Jurkat, Clone E6-1 (cell line): ENCODE results near the gene ANKRD44.

Experiments used
- DNase-seq: peaks from one replicate; pipeline ENCODE4 v3.0.0-alpha.2; 2011; ENCODE audit warnings: low read depth, low spot score
- H3K4me3 ChIP-seq: 2 replicates; pipeline ENCODE4 v1.5.1; 2011; ENCODE audit warnings: mild to moderate bottlenecking, low read length, control low read depth, moderate library complexity

The ANKRD44 gene

GRCh38 chr2:197140045-197140444, 170.5 kb downstream of the ANKRD44 start:
- H3K4me3 ChIP-seq = no peak overlapping the region
- DNase-seq = no peak

DNA sequence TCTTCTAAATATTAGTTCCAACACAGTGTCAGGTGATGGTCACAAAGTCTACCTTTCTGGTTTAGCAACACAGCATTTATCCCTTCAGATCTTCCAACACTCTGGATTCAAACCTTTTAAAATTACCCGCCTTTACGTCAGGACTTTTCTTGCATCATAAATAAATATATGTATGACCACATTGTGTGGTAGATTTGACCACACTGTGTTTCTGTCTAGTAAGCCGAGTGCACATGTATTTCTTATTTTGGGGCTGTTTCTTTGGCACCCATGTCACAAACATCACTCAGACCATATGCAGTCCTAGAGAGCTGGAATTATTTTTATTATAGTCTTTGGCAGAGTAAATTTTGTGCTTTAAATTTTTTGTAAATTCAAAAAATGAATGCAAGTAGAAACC, 172.1 kb downstream of the ANKRD44 start:
- no peak overlapping the region for H3K4me3 ChIP-seq
- DNase-seq = no peak

DNA sequence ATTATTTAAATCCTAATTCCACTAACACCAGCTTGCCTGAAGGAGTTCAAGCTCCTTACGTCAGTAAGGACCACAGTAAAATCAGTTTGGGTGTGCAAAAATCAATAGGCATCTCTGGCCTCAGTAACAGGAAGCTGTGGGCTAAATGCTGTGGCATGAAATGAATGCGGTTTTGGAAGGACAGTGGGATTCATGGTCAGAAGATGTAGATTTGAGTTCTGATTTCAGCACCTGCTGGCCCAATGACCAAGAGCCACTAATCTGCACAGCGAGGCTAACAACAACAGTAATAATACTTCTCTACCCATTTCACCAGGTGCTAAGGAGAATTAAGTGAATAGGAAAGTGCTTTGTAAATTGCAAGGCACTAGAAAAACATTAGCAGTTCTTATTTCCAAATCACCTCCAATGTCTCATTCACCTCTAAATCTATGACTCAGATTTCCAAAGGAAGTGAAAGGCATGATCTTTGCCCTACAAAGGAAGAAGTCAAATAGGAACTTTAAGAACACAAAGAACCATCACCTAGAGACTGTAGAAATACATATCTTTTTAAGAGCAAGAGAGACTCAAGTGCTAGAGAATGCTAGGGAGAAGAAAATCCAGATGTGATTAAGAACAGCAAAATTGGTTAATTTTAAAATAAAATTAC, 172.6 kb downstream of the ANKRD44 start:
- H3K4me3 ChIP-seq = no peak overlapping the region
- DNase-seq = no peak

- H3K4me3 ChIP-seq = no peak overlapping the region
- DNase-seq = no peak
Measured at GRCh38 chr2:197137231-197137630, 173.3 kb downstream of the ANKRD44 start.

GRCh38 chr2:197136452-197136851, 174.1 kb downstream of the ANKRD44 start:
- DNase-seq = no peak
- no peak overlapping the region for H3K4me3 ChIP-seq

GRCh38 chr2:197135806-197136205, 174.8 kb downstream of the ANKRD44 start:
- H3K4me3 ChIP-seq = no peak overlapping the region
- no peak for DNase-seq

DNA sequence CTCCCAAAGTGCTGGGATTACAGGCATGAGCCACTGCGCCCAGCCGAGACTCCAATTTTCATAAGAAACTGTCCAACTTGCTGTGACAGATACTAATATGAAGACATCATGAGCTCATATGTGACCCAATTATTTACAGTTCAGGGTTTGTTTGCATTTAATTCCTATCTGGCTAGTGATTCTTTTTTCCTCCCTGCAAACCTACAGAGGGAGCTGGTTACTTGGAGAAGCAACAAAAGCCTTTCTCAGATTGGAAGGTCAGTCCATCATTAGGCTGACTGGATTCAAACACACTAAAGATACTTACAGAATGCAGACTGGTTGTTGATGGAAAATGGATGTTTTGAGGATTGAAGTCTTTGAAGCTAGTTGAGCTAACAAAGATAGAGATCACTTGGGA, 176.4 kb downstream of the ANKRD44 start:
- no peak overlapping the region for H3K4me3 ChIP-seq
- DNase-seq = no peak

DNA sequence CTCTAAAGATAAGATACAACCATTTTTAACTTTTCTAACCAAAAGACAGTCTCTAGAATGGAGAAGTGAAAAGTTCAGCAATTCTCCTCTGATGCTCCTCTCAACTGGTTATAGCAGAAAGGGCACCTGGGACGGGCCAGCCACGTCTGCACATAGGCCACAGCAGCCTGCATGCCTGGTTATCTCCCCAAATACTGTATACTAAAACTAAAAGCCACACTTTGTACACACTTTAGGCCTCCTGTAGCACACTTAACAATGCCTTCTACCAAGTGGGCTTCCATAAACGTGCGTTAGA, 179.1 kb downstream of the ANKRD44 start:
- H3K4me3 ChIP-seq = no peak overlapping the region
- no peak for DNase-seq

GRCh38 chr2:197130318-197130717, 180.3 kb downstream of the ANKRD44 start:
- no peak overlapping the region for H3K4me3 ChIP-seq
- peak; percentile 47 for DNase-seq

GRCh38 chr2:197128897-197129296, 181.7 kb downstream of the ANKRD44 start:
- no peak overlapping the region for H3K4me3 ChIP-seq
- DNase-seq = no peak

DNA sequence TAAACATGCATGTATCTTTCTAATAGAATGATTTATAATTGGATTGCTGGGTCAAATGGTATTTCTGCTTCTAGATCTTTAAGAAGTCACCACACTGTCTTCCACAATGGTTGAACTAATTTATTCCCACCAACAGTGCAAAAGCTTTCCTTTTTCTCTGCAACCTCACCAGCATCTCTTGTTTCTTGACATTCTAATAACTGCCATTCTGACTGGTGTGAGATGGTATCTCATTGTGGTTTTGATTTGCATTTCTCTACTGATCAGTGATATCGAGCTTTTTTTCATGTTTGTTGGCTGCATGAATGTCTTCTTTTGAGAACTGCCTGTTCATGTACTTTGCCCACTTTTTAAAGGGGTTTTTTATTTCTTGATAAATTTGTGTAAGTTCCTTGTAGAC, 182.5 kb downstream of the ANKRD44 start:
- no peak for DNase-seq
- H3K4me3 ChIP-seq = no peak overlapping the region

DNA sequence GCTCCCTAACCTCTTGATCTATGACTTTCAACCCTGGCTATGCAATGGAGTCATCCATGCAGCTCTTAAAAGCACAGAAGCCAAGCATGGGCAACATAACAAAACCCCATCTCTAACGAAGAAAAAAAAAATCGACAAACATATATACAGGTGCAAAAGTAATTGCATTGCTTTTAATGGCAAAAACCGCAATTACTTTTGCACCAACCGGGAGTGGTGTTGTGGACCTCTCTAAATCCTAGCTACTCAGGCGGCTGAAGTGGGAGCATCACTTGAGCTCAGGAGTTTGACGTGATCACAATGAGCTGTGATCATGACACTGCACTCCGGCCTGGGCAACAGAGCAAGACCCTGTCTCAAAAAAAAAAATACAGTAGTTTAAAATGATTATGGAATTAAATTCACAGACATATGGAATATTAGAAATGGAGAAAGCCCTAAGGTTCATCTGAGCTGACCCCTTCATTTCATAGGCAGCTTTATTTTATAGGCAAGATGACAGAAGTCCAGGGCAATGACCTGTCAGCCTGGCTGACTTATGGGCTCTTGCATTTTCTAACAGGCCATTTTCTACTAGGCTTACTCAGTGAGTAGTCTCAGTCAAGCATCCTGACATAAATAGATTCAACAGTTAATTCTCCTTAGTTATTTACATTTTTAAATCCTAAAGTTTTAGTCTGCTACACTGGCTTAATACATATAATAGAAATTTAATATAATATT, 183.8 kb downstream of the ANKRD44 start:
- no peak overlapping the region for H3K4me3 ChIP-seq
- DNase-seq = no peak

GRCh38 chr2:197124639-197125390, 185.8 kb downstream of the ANKRD44 start:
- no peak for DNase-seq
- no peak overlapping the region for H3K4me3 ChIP-seq

DNA sequence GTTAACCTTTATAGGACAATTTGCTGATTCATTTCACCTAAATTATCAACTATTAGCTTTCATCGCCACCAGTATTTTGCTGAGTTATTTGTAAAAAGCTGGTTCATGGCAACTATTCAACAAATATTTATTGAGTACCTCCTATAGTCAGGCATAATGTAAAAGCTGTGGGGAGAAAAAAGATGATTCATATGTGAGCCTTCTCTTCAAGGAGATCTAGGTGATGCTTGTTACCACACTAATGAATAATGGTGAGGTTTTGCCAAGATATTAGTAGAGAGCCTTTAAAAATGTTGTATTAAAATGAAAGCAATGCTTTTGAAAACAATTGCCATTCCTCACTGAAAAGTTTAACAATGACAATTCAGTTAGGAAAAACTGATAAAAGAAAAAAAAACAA, 187.8 kb downstream of the ANKRD44 start:
- no peak for DNase-seq
- no peak overlapping the region for H3K4me3 ChIP-seq

DNA sequence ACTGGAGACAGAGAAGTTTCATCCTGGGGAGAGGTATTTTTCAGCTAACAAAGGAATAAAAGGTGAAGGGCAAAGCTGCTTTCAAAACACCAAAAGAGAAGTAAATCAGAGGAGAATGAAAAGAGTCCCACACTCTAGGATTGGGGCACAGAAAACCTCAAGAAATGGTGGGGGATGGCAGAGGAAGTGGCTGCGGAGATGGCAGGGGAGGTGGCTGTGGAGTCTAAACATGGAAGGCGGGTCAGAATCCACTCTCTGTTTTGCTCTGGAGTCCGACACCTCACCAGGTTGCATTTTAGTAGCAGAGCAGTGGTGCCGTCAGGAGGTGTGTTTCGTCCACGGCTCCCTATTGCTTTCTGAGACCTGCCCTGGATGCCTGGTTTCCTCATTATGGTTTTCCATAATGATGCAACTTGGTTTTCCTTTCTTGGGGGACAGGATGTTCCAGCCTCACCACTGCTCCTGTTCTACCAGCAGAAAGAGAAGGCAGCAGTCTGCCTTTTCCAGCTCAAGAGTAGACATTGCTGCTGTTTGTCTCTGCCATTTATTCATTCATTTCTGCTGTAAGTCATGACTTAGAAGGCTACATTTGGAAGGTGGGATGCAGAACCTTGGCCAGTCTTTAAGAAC, 188.7 kb downstream of the ANKRD44 start:
- no peak for DNase-seq
- H3K4me3 ChIP-seq = no peak overlapping the region

- H3K4me3 ChIP-seq = no peak overlapping the region
- DNase-seq = no peak
Measured at GRCh38 chr2:197121255-197121654, 189.3 kb downstream of the ANKRD44 start.

GRCh38 chr2:197116306-197116879, 194.2 kb downstream of the ANKRD44 start:
- no peak for DNase-seq
- H3K4me3 ChIP-seq = no peak overlapping the region

DNA sequence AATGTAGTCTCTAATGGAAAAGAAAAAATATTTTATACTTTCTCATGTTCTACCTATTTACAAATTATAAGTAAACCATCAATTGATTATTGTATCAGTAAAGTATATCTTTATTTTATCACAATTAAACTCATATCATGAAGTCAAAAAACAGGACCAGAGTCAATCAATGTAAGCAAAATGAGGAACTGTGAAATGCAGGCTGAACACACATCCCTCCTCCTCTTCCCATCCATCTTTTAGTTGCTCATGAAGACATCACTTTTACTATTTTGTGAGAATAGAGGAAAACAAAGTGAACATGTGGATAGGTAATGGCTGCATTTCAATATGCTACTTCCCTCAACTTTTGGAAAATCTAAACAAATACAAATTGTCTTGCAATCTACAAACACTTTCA, 195.3 kb downstream of the ANKRD44 start:
- no peak for DNase-seq
- no peak overlapping the region for H3K4me3 ChIP-seq

- no peak overlapping the region for H3K4me3 ChIP-seq
- DNase-seq = no peak
Measured at GRCh38 chr2:197113275-197113711, 197.3 kb downstream of the ANKRD44 start.

DNA sequence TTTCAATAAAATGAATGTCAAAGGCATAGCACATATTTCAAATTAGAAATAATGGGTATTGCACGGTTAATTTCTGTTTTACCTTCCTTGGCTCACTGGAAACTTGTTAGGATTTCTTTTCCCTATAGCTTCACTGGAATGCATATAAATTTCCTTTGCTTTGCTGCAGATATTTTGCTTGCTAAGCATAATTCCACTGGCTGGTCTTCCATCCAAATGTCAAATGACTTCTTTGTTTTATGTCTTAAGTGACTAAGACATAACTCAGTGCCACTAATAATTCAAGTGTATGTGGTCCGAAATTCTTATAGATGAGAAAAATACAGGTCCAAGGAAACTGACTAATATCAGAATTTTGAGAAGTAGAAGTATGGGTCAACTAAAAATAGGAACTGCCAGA, 201.3 kb downstream of the ANKRD44 start:
- no peak overlapping the region for H3K4me3 ChIP-seq
- no peak for DNase-seq
